Measurements from ENCODE around the gene PHF21B.

The PHF21B gene

GRCh38 chr22:45010532-45010900 lies 711 bp upstream of the PHF21B start:
- FAIRE-seq = no peak

- FAIRE-seq = no peak
Measured at GRCh38 chr22:45008751-45009605, 827 bp downstream of the PHF21B start.

GRCh38 chr22:45008186-45008681 lies 1.6 kb downstream of the PHF21B start:
- no peak for FAIRE-seq

GRCh38 chr22:45007391-45008185 lies 2.2 kb downstream of the PHF21B start:
- FAIRE-seq = no peak

GRCh38 chr22:45006964-45007390 lies 2.8 kb downstream of the PHF21B start:
- FAIRE-seq = no peak

- no peak for FAIRE-seq
Measured at GRCh38 chr22:45006111-45006963, 3.5 kb downstream of the PHF21B start.

GRCh38 chr22:45001653-45002052 lies 8.2 kb downstream of the PHF21B start:
- no peak for FAIRE-seq

GRCh38 chr22:45000330-45000729 lies 9.5 kb downstream of the PHF21B start:
- FAIRE-seq = no peak

GRCh38 chr22:44999687-45000086 lies 10.1 kb downstream of the PHF21B start:
- FAIRE-seq = no peak

- no peak for FAIRE-seq
Measured at GRCh38 chr22:44999231-44999630, 10.6 kb downstream of the PHF21B start.

GRCh38 chr22:44998296-44998695 lies 11.5 kb downstream of the PHF21B start:
- no peak for FAIRE-seq

GRCh38 chr22:44997060-44997459 lies 12.7 kb downstream of the PHF21B start:
- FAIRE-seq = no peak

GRCh38 chr22:44996648-44997047 lies 13.2 kb downstream of the PHF21B start:
- FAIRE-seq = no peak

GRCh38 chr22:44996120-44996519 lies 13.7 kb downstream of the PHF21B start:
- no peak for FAIRE-seq

- no peak for FAIRE-seq
Measured at GRCh38 chr22:44995715-44996114, 14.1 kb downstream of the PHF21B start.

GRCh38 chr22:44995105-44995514 lies 14.7 kb downstream of the PHF21B start:
- no peak for FAIRE-seq

GRCh38 chr22:44994399-44995104 lies 15.3 kb downstream of the PHF21B start:
- no peak for FAIRE-seq

GRCh38 chr22:44992166-44992565 lies 17.6 kb downstream of the PHF21B start:
- FAIRE-seq = no peak

GRCh38 chr22:44991218-44991617 lies 18.6 kb downstream of the PHF21B start:
- FAIRE-seq = no peak

- no peak for FAIRE-seq
Measured at GRCh38 chr22:44990810-44991209, 19.0 kb downstream of the PHF21B start.

GRCh38 chr22:44990328-44990727 lies 19.5 kb downstream of the PHF21B start:
- FAIRE-seq = no peak

- no peak for FAIRE-seq
Measured at GRCh38 chr22:44988671-44989070, 21.1 kb downstream of the PHF21B start.

All from G401.6 (cell line).